H4 (cell line): ENCODE data around the gene IGF2BP2. TPM values are rescaled to one million over a fixed set of nuclear protein-coding genes. Genes with fewer than 3 reads are reported as not detected.

Experiments used
- DNase-seq: peaks from one replicate; pipeline ENCODE4 v3.0.0-alpha.2; 2015; ENCODE audit warnings: low spot score
- total RNA-seq: library from RNA; depleted of rRNA; stranded (reverse); fragments of >200 nt; shearing (Covaris generic); gene quantifications from 2 replicates; pipeline ENCODE4 v1.2.3, GENCODE V29; 2014

Gene IGF2BP2
- total RNA-seq, 1 experiment from 2014 or later: 23.7 TPM

GRCh38 chr3:185767002-185767688 lies 57.7 kb downstream of the IGF2BP2 start:
- no peak for DNase-seq

DNA sequence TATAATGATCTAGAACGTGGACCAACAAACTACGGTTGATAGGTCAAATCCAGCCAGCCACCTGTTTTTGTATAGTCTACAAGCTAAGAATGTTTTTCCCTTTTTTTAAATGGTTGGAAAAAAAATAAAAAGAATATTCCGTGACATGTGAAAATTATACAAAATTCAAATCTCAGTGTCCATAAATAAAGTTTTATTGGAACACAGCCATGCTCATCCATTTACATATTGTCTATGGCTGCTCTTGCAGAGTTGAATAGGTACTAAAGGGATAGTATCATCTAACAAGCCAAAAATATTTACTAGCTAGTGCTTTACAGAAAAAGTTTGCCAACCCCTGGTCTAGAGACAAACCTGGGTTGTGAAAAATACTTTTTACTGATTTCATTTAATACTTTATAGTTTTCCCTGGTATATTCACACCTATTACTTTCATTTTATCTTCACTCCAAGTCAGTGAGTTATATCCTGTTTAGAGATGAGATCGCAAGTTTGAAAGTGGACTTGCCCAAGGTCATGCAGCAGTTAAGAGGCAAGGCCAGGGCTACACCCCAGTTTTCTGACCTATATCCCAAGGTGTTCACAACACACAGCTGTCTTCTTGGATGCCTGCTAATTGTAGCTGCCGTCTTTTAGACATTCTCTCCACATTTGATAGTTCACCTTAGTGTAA lies 58.4 kb downstream of the IGF2BP2 start:
- DNase-seq: no peak

DNA sequence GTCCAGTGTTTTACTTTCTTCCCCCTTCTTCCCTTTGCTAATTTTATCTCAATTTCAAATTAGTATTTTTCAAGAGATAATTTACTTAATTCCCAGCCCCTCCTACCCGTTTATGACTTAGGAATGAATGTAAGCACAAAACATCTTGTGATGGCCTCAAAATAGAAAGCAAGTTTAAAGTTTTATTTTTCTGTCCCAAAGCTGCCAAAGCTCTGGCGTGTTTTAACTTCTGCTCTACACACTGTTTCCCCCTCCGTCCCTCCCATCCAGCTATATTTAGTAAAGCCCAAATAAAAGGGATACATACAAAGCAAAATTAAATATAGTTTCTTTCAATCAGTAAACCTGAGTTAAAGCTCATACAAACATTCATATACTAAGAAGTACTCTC lies 59.9 kb downstream of the IGF2BP2 start:
- DNase-seq: no peak

- no peak for DNase-seq
Measured at GRCh38 chr3:185764163-185764979, 60.5 kb downstream of the IGF2BP2 start.

GRCh38 chr3:185763347-185764005 lies 61.4 kb downstream of the IGF2BP2 start:
- DNase-seq: no peak

DNA sequence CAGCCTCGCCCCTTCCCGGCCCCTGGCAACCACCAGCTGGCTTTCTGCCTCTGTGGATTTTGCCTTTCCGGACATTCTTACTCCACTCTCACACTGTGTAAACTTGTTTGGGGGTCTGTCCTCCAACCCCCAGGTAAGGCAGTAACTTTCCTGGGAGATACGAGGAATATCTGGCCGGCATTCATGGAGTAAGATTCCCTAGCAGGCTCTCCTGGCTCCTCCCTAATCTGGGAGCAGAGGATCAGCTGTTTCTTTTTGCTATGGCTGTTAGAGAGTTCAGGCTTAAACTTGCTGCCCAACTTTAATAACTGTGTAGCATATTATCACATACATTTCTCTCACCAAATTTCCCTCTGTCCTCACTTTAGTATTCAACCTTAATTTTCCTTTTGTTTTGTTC lies 64.3 kb downstream of the IGF2BP2 start:
- no peak for DNase-seq

- no peak for DNase-seq
Measured at GRCh38 chr3:185760088-185760487, 64.8 kb downstream of the IGF2BP2 start.

DNA sequence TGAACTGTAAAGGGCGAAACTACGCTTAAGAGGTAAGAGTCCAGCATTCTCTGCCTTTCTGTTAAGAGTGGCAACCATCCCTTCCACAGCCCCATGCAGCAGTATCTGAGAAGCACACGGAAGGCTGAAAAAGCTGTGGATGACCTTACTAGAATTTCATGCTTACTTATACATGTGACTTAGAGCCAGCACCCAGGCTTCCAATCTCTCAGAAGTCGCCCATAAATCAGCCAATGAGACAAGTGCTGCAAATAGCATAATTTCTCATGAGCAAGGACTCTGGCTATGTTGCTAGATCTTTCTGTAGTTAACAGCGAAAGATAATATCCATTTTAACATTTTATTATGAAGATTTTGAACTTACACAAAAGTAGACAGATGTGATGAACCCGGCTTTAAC lies 65.3 kb downstream of the IGF2BP2 start:
- no peak for DNase-seq

DNA sequence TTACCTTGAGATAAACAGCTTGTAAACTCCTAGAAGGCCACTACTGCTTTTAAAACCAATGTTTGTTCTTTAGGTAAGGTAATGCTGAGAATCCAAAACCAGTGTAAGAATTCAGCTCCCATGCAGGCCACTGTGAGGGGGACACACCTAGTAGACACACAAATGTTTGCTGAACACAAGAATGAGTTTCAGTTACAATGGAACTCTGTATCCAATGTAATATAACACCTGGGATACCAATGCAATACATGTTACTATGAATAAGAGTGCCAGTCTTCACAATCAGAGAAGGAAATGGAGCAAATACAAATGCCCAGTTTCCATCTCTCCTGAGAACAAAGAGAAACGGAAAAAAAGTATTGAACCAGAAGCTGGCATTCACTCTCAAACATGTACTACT lies 65.9 kb downstream of the IGF2BP2 start:
- DNase-seq: no peak

GRCh38 chr3:185757176-185757575 lies 67.7 kb downstream of the IGF2BP2 start:
- no peak for DNase-seq

DNA sequence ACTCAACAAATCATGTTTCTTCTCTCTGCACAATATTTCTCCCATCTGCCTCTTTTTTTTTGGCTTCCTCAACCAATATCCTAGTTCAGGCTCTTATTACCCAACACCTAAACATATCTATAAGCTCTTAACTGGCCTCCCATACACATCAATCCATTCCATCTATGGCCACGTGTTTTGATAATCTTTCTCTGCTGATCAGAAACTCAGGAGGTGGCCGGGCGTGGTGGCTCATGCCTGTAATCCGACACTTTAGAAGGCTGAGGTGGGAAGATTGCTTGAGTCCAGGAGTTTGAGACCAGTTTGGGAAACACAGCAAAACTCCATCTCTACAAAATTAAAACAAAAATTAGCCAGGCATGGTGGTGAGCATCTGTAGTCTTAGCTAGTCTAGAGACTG lies 68.4 kb downstream of the IGF2BP2 start:
- DNase-seq: no peak

DNA sequence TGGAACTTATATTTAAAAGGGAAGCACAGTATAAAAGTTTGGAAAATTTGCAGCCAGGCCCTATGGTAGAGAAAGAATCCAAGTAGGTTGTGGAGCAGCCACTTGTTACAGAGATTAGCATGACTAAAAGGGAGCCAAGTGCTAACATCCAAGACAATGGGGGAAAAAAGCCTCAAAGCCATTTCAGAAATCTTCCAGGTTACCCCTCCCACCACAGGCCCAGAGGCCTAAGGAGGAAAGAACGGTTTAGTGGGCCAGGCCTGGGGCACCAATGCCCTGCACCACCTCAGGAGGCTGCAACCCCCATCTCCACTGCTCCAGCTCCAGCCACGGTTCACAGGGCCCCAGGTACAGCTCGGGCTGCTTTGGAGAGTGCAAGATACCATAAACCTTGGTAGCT lies 69.9 kb downstream of the IGF2BP2 start:
- DNase-seq: no peak

GRCh38 chr3:185753354-185753753 lies 71.5 kb downstream of the IGF2BP2 start:
- DNase-seq: no peak

GRCh38 chr3:185750702-185751101 lies 74.1 kb downstream of the IGF2BP2 start:
- DNase-seq: no peak

DNA sequence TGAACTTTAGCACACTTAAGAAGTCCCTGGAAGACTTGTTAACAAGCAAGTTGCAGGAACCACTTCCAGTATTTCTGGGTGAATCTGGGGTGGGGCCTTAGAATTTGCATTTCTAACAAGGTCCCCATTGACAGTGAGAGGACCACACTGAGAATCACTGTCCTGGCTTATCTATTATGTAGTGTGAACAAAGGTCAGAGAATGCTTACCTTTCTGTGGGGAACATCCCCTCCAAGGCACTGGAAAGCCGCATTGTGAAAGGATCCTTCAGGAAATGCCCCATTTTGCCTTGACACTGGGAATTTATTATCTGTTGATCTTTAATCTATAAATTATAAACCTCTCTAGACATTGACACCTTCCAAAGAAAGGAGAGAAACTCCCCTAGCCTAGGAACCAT lies 74.8 kb downstream of the IGF2BP2 start:
- DNase-seq: no peak

DNA sequence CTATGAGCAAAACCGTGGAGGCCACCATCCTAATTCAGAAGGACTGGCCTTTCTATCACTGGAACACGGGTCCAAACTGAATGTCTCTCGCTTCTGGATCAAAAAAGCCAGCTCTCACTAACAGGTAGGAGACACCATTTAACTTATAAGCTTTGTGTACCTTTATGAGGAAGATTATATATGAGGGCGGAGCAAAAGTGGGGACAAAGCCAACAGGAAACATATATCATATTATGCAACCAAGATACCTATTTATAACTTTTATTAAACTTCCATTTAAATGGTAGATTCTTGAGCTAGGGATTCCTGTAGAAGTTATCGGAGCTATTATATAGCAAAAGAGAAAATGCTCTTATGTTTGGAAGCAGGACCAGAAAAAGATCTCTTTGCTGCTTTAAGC lies 78.4 kb downstream of the IGF2BP2 start:
- DNase-seq: no peak

GRCh38 chr3:185744997-185745843 lies 79.6 kb downstream of the IGF2BP2 start:
- peak; percentile 34 for DNase-seq

DNA sequence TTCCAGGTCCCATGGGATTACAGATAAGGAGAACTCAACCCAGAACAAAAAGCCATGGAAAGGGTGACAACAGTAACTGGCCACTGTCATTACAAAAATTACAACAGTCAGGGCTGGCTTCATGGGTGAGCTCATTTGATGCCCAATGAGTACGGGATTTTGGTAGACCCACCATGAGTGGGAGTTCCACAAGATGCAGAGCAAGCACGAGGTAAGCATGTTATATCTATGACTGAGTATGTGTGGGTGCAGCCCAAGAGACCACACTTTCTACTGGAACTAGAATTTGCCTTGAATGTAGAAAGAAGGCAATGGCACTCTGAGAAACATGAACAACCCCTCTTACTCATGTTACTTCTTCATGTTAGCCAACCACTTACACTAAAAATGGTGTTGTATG lies 83.3 kb downstream of the IGF2BP2 start:
- no peak for DNase-seq

- no peak for DNase-seq
Measured at GRCh38 chr3:185740133-185740532, 84.7 kb downstream of the IGF2BP2 start.

GRCh38 chr3:185739264-185739701 lies 85.6 kb downstream of the IGF2BP2 start:
- DNase-seq: no peak
